ENCODE data around the gene BBS7. TPM values are rescaled to one million over a fixed set of nuclear protein-coding genes. Genes with fewer than 3 reads are reported as not detected.

BBS7 gene
- total and polyA plus RNA-seq, 2 of the 13 experiments (the other 11 are each of a cell fraction or from before 2014, with no cell fraction given), result 9.0 to 15.7 TPM

- TF ChIP-seq ZNF766 (CRISPR knock-in tag; IDR thresholded peaks at IDR 0.05; ENCODE audit: borderline replicate concordance), result no peak
- peak; percentile 70; the same call in 1 of the 2 replicates for TF ChIP-seq ZSCAN29 (CRISPR knock-in tag; conservative IDR thresholded peaks at IDR 0.05)
- TF ChIP-seq, protein P1, sequence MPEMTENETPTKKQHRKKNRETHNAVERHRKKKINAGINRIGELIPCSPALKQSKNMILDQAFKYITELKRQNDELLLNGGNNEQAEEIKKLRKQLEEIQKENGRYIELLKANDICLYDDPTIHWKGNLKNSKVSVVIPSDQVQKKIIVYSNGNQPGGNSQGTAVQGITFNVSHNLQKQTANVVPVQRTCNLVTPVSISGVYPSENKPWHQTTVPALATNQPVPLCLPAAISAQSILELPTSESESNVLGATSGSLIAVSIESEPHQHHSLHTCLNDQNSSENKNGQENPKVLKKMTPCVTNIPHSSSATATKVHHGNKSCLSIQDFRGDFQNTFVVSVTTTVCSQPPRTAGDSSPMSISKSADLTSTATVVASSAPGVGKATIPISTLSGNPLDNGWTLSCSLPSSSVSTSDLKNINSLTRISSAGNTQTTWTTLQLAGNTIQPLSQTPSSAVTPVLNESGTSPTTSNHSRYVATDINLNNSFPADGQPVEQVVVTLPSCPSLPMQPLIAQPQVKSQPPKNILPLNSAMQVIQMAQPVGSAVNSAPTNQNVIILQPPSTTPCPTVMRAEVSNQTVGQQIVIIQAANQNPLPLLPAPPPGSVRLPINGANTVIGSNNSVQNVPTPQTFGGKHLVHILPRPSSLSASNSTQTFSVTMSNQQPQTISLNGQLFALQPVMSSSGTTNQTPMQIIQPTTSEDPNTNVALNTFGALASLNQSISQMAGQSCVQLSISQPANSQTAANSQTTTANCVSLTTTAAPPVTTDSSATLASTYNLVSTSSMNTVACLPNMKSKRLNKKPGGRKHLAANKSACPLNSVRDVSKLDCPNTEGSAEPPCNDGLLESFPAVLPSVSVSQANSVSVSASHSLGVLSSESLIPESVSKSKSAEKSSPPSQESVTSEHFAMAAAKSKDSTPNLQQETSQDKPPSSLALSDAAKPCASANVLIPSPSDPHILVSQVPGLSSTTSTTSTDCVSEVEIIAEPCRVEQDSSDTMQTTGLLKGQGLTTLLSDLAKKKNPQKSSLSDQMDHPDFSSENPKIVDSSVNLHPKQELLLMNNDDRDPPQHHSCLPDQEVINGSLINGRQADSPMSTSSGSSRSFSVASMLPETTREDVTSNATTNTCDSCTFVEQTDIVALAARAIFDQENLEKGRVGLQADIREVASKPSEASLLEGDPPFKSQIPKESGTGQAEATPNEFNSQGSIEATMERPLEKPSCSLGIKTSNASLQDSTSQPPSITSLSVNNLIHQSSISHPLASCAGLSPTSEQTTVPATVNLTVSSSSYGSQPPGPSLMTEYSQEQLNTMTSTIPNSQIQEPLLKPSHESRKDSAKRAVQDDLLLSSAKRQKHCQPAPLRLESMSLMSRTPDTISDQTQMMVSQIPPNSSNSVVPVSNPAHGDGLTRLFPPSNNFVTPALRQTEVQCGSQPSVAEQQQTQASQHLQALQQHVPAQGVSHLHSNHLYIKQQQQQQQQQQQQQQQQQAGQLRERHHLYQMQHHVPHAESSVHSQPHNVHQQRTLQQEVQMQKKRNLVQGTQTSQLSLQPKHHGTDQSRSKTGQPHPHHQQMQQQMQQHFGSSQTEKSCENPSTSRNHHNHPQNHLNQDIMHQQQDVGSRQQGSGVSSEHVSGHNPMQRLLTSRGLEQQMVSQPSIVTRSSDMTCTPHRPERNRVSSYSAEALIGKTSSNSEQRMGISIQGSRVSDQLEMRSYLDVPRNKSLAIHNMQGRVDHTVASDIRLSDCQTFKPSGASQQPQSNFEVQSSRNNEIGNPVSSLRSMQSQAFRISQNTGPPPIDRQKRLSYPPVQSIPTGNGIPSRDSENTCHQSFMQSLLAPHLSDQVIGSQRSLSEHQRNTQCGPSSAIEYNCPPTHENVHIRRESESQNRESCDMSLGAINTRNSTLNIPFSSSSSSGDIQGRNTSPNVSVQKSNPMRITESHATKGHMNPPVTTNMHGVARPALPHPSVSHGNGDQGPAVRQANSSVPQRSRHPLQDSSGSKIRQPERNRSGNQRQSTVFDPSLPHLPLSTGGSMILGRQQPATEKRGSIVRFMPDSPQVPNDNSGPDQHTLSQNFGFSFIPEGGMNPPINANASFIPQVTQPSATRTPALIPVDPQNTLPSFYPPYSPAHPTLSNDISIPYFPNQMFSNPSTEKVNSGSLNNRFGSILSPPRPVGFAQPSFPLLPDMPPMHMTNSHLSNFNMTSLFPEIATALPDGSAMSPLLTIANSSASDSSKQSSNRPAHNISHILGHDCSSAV (CRISPR knock-in tag; IDR thresholded peaks at IDR 0.05; ENCODE audit: borderline replicate concordance), result 0 out of 2 replicates have a peak, but pooled peaks have one; percentile 66
- no peak for TF ChIP-seq ZNF720 (CRISPR knock-in tag; IDR thresholded peaks at IDR 0.05)
- peak; percentile 78; the same call in 1 of the 2 replicates for TF ChIP-seq ZNF430 (CRISPR knock-in tag; IDR thresholded peaks at IDR 0.05)
- TF ChIP-seq DR1 (CRISPR knock-in tag; IDR thresholded peaks at IDR 0.05), result peak; percentile 93
- TF ChIP-seq SATB2 (CRISPR knock-in tag; IDR thresholded peaks at IDR 0.05), result peak; percentile 70; the same call in 1 of the 2 replicates
- TF ChIP-seq, protein P2, sequence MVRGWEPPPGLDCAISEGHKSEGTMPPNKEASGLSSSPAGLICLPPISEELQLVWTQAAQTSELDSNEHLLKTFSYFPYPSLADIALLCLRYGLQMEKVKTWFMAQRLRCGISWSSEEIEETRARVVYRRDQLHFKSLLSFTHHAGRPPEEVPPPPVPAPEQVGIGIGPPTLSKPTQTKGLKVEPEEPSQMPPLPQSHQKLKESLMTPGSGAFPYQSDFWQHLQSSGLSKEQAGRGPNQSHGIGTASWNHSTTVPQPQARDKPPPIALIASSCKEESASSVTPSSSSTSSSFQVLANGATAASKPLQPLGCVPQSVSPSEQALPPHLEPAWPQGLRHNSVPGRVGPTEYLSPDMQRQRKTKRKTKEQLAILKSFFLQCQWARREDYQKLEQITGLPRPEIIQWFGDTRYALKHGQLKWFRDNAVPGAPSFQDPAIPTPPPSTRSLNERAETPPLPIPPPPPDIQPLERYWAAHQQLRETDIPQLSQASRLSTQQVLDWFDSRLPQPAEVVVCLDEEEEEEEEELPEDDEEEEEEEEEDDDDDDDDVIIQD (CRISPR knock-in tag; IDR thresholded peaks at IDR 0.05; ENCODE audit: low read depth), result peak; percentile 80; the same call in 1 of the 2 replicates
- TF ChIP-seq RNF2 (conservative IDR thresholded peaks at IDR 0.05; ENCODE audit: low read depth), result peak; percentile 56; the same call in 1 of the 2 replicates
- no peak for TF ChIP-seq ZNF121 (CRISPR knock-in tag; IDR thresholded peaks at IDR 0.05)
- TF ChIP-seq ZFP91 (CRISPR knock-in tag; IDR thresholded peaks at IDR 0.05; ENCODE audit: borderline replicate concordance), result peak; percentile 76
- TF ChIP-seq HOXA9 (CRISPR knock-in tag; IDR thresholded peaks at IDR 0.05; ENCODE audit: borderline replicate concordance), result peak; percentile 60; the same call in 1 of the 2 replicates
- peak; percentile 86 for TF ChIP-seq GMEB1 (CRISPR knock-in tag; IDR thresholded peaks at IDR 0.05; ENCODE audit: borderline replicate concordance)
- peak; percentile 26 for TF ChIP-seq XRCC5 (optimal IDR thresholded peaks at IDR 0.05; ENCODE audit: low read length)
- no peak; the same call in 1 of the 2 replicates for TF ChIP-seq ZNF652 (CRISPR knock-in tag; IDR thresholded peaks at IDR 0.05; ENCODE audit: borderline replicate concordance, low read depth)
Observed at GRCh38 chr4:121800961-121801714, 69.1 kb downstream of the BBS7 start, which contains the start of gene EXOSC9 (continued).

Data from HepG2 (cell line).